ENCODE data around the gene EQTN.

EQTN gene

GRCh38 chr9:27276193-27277030 is 20.5 kb downstream of the EQTN start:
- no peak for DNase-seq (ENCODE audit: low spot score)
- no peaks in the 10 kb centered on the region for H3K4me1 ChIP-seq (ENCODE audit: insufficient read depth, poor library complexity, severe bottlenecking)
- TF ChIP-seq, protein P1, sequence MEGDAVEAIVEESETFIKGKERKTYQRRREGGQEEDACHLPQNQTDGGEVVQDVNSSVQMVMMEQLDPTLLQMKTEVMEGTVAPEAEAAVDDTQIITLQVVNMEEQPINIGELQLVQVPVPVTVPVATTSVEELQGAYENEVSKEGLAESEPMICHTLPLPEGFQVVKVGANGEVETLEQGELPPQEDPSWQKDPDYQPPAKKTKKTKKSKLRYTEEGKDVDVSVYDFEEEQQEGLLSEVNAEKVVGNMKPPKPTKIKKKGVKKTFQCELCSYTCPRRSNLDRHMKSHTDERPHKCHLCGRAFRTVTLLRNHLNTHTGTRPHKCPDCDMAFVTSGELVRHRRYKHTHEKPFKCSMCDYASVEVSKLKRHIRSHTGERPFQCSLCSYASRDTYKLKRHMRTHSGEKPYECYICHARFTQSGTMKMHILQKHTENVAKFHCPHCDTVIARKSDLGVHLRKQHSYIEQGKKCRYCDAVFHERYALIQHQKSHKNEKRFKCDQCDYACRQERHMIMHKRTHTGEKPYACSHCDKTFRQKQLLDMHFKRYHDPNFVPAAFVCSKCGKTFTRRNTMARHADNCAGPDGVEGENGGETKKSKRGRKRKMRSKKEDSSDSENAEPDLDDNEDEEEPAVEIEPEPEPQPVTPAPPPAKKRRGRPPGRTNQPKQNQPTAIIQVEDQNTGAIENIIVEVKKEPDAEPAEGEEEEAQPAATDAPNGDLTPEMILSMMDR (IDR thresholded peaks at IDR 0.05; ENCODE audit: poor library complexity, severe bottlenecking), result peak; percentile 91
- no peaks in the 10 kb centered on the region for H3K9me3 ChIP-seq (ENCODE audit: severe bottlenecking)
- H3K27me3 ChIP-seq (ENCODE audit: insufficient read depth, poor library complexity, severe bottlenecking), result no peaks in the 10 kb centered on the region
- H3K4me3 ChIP-seq (ENCODE audit: severe bottlenecking), result no peak overlapping the region
- H3K36me3 ChIP-seq (ENCODE audit: low read depth), result no peaks in the 10 kb centered on the region
- peak; percentile 67; the same call in 2 of the 3 replicates for ATAC-seq (ENCODE audit: low read depth)
- H3K27ac ChIP-seq (ENCODE audit: poor library complexity, severe bottlenecking), result no peak overlapping the region

DNA sequence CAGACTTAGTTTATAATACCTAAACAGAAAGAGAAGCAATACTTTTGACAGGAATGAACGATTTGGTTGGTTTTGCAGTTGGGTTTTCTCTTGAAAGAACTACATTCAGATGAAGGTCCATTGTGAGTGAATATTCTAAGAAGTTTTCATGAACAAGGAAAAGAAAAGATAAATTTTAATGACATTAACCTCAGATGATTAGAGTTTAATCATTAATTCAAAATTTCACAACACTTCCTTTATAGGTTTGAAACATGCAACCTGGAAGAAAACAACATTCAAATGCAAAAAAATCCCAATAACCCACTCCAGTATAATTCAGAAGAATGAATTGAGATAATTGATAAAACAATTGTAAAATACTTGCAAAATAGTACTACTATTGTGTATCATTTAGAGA is 23.8 kb downstream of the EQTN start:
- ATAC-seq (ENCODE audit: low read depth) (no peak), DNase-seq (ENCODE audit: low spot score) (no peak)
- Histone ChIP-seq H3K4me3 (ENCODE audit: severe bottlenecking) (no peak overlapping the region), H3K27ac (ENCODE audit: poor library complexity, severe bottlenecking) (no peak overlapping the region), H3K9me3 (ENCODE audit: severe bottlenecking) (no peaks in the 10 kb centered on the region), H3K36me3 (ENCODE audit: low read depth) (no peaks in the 10 kb centered on the region), H3K27me3 (ENCODE audit: insufficient read depth, poor library complexity, severe bottlenecking) (no peaks in the 10 kb centered on the region), H3K4me1 (ENCODE audit: insufficient read depth, poor library complexity, severe bottlenecking) (no peaks in the 10 kb centered on the region)
- TF ChIP-seq, protein P1 (IDR thresholded peaks at IDR 0.05; ENCODE audit: poor library complexity, severe bottlenecking), result no peak

GRCh38 chr9:27272103-27272502 is 24.8 kb downstream of the EQTN start:
- no peaks in the 10 kb centered on the region for H3K9me3 ChIP-seq (ENCODE audit: severe bottlenecking)
- no peaks in the 10 kb centered on the region for H3K36me3 ChIP-seq (ENCODE audit: low read depth)
- no peak for ATAC-seq (ENCODE audit: low read depth)
- H3K27me3 ChIP-seq (ENCODE audit: insufficient read depth, poor library complexity, severe bottlenecking), result no peaks in the 10 kb centered on the region
- H3K27ac ChIP-seq (ENCODE audit: poor library complexity, severe bottlenecking), result no peak overlapping the region
- H3K4me1 ChIP-seq (ENCODE audit: insufficient read depth, poor library complexity, severe bottlenecking), result no peaks in the 10 kb centered on the region
- no peak overlapping the region for H3K4me3 ChIP-seq (ENCODE audit: severe bottlenecking)
- TF ChIP-seq, protein P1 (IDR thresholded peaks at IDR 0.05; ENCODE audit: poor library complexity, severe bottlenecking), result no peak
- DNase-seq (ENCODE audit: low spot score), result no peak

- Histone ChIP-seq H3K4me1 (ENCODE audit: insufficient read depth, poor library complexity, severe bottlenecking) (peaks cover 4% of the 10 kb centered on the region), H3K27ac (ENCODE audit: poor library complexity, severe bottlenecking) (no peak overlapping the region), H3K27me3 (ENCODE audit: insufficient read depth, poor library complexity, severe bottlenecking) (no peaks in the 10 kb centered on the region), H3K9me3 (ENCODE audit: severe bottlenecking) (no peaks in the 10 kb centered on the region), H3K36me3 (ENCODE audit: low read depth) (no peaks in the 10 kb centered on the region), H3K4me3 (ENCODE audit: severe bottlenecking) (no peak overlapping the region)
- TF ChIP-seq, protein P1 (IDR thresholded peaks at IDR 0.05; ENCODE audit: poor library complexity, severe bottlenecking), result no peak
- peak; percentile 58 for ATAC-seq (ENCODE audit: low read depth)
- no peak for DNase-seq (ENCODE audit: low spot score)
These were observed 35.3 kb downstream of the EQTN start for GRCh38 chr9:27261517-27262211.
